GM18526 (cell line): ENCODE results near the gene SSX2IP.

ENCODE experiments used
- POLR2A ChIP-seq: IDR thresholded peaks from 3 replicates; pipeline ENCODE4 v1.6.1; 2011; ENCODE audit not compliant: insufficient read length; ENCODE audit errors: extremely low read depth

Gene SSX2IP

DNA sequence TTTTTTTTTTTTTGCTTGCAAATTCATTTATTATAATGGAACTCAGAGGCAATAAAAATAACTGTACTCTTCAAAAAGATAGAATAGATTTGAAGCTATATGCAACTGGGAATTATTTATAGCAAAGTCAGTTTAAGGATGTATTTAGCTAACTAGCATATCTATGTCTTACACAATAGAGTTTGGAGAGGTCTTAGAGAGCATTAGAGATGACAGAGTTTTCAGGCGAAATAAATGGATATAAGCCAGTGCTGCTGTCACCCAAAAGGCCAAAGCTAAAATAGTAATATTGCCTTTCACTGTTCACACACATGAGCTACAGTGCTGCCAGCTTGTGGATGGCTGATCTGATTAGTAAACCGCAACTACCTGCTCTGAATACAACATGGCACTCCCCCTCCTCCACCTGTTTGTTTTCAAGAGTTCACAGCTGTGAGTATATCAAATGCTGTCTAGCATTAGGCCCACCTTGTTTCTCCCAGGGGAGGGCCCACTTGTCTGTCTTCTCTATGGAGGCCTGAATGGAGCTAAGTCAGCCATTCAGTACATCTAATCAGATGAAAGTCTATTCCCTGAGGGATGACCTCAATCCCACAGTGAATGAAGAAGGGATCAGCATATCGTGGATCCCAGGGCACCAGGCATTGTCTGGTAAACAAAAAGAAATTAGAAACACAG is 25.2 kb upstream of the SSX2IP start:
- no peak for TF ChIP-seq POLR2A

DNA sequence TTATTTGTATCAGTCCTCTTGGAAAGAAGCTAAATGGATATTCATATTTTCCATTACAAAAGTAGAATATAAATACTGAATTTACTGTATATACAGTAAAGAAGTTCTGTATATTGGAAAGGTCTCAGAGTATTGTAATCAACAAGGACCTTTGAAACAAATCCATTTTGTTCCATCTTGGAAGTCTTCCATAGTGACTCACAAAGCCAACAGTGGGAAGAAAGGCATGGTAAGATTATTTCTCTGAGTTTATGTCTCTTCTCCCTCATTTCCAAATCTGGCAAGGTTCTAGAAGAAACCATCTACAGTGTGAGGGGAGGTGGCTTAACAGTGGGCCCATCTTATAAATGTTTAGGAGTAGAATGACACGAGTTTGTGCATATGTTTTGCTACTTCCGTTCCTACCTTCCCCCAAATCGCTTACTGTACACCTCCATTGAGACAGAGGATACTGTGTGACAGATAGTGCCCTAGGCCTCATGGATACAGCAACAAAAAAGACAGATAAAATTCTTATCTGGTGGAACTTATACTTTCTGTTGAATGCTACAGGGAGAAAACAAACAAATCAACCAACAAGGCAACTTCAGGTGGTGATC is 22.1 kb upstream of the SSX2IP start:
- no peak for TF ChIP-seq POLR2A

DNA sequence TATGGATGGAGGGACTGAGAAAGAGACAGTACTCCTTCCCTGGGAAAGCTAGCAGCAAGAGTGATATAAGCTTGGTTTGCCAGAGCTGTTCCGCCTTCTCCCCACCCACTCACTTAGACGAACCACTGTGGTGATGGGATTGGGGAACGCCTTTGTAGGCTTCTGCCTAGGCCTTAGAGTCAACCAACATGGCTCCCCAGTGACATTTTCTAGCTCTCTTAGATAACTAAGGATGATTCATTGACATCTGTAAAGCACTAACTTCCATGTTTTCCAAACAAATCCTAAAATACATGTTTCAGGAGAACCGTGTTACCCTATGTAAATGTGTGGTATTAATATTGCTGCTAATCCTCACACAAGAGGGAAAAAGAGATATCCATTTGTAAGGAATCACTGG is 21.6 kb upstream of the SSX2IP start:
- TF ChIP-seq POLR2A, result no peak

- no peak for TF ChIP-seq POLR2A
Observed at GRCh38 chr1:84711121-84711520, 20.9 kb upstream of the SSX2IP start.

DNA sequence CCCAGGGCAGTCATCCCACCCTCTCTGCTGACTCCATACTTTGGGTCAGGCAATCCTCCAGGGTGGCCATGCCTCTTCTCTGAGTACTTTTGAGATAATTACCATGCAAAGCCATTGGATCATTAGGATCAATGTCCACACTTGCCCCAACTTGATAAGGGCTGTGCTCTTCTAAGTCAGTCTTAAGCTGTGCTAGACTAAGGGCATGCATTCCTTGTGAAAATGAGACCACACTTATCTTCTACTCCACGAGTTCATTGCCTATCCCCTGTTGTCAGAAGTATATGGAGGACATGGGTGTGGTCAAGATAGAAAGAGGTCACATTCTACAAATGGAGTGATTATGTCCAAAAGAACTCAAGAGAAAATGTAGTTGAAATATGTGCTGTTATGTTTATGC is 18.9 kb upstream of the SSX2IP start:
- TF ChIP-seq POLR2A, result no peak

DNA sequence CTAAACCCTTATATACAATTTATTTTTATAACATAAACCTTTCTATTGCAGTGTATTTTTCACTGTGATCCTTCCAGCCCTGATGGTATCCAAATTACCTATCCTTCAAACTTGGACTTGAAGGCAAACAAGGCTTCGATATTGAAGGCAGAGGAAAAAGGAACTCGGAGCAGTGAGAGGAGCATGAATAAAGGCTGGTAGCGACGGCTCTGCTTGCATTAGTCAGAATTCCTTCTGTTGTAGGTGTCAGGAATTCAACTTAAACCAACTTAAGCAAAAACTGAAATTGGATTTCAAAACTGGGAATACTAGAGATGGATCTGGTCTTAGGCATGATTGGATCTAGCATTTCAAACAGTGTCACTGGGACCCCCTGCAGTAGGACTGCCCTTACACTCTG is 17.8 kb upstream of the SSX2IP start:
- no peak for TF ChIP-seq POLR2A

- TF ChIP-seq POLR2A, result no peak
Observed at GRCh38 chr1:84705513-84705912, 15.3 kb upstream of the SSX2IP start.

DNA sequence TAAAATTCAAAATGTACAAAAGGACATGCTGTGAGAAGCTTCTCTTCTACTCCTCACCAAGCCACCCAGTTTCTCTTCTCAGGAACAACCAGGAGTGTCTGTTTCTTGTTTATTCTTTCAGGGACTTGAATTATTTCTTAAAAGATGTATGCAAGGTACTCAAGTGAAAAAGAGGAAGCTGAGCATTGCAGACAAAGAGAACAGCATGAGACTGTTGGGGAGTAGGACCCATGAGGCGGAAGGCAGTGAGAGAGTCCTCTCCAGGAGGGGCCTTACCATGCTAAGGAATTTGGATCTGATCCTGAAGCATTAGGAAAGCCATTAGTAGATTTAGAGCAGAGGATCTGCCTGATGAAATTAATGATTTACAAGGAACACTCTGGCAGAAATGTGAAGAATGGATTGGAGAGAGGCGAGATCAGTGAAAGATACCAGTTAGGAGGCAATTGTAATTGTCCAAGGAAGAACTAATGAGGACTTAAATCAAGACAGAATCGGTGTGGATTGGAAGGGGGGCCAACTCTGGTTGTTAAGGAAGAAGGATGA is 14.7 kb upstream of the SSX2IP start:
- no peak for TF ChIP-seq POLR2A

- TF ChIP-seq POLR2A, result no peak
Observed at GRCh38 chr1:84703431-84703830, 13.2 kb upstream of the SSX2IP start.

GRCh38 chr1:84702143-84702542 is 11.9 kb upstream of the SSX2IP start:
- no peak for TF ChIP-seq POLR2A

- no peak for TF ChIP-seq POLR2A
Observed at GRCh38 chr1:84701376-84701775, 11.1 kb upstream of the SSX2IP start.

DNA sequence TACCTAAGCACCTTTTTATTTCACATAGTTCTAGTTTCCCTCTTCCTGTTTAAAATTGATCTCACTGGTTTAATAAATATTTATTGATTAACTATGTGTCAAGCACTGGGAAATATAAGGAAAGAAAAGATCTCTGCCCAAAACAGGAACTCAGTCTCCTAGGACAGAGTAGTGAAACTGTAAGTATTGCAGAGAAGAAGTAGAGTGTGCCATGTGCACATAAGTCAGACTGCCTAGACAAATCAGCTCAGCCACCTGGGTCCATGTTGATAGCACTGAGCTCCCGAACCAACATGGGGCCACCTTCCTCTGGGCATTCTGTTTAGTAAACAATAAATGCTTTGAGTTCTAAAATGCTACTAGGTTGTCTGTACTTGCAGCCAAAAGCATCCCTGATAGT is 9.8 kb upstream of the SSX2IP start:
- TF ChIP-seq POLR2A, result no peak

DNA sequence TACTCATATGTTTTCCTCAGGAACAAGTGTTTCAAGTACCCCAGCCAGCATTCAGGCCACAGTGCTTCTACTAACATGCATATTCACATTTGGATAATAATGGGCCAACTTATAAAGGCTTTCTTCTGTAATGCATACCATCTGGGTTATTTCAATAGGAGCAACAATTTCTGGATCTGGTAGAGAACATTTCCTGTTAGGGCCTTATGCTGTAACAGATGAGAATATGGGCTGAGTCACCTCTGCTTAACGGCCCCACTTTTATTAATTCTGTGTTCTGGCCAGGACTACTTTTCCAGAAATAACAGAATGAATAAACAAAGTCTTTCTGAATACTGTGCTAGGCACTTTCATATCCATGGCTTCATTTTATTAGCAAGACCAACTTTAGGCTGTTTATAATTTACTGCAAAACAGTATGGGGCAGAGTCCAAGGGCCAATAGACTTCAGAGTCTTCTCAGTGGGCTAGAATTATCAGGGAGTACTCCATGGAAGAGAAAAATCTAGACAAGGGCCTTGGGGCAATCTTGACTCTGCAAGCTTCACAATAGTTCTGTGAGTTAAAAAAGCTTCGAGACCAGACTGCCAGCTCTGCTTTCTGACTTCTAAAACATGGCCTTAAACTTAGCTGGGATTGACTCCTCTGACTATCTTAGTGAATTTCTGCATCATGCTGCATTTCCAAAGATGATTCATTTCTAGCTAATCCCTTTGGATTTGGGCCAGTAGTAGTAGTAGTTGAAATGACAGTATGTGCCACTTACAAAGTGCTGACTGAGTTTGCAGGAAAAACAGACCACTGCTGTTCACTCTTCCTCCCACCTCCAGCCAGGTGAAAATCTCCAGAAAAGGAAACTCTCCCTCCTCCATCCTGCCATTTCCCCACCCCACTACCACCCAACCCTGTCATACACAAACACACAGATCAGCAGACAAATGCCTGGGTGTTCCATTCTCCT is 8.2 kb upstream of the SSX2IP start:
- no peak for TF ChIP-seq POLR2A

DNA sequence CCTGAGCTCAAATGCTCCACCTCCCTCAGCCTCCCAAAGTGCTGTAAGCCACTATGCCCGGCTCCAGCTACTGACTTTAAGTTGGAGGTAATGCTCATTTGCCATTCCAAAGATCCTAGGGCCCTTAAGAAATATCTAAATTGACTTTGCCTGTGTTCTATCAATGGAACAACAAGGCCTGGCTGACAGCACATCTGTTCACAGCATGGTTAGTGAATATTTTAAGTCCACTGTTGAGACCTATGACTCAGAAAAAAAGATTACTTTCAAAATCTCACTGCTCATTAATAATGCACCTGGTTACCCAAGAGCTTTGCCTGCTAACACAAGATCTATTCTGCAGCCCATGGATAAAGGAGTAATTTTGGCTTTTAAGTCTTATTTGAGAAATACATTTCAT is 3.5 kb upstream of the SSX2IP start:
- TF ChIP-seq POLR2A, result no peak

GRCh38 chr1:84693005-84693404 is 2.7 kb upstream of the SSX2IP start:
- TF ChIP-seq POLR2A, result no peak

- no peak for TF ChIP-seq POLR2A
Observed at GRCh38 chr1:84692391-84692790, 2.1 kb upstream of the SSX2IP start.
